ENCODE measurements around the gene CCR5AS. TPM values are rescaled to one million over a fixed set of nuclear protein-coding genes. Genes with fewer than 3 reads are reported as not detected.
"Not testable (repeated sequence)": the region's sequence is repeated elsewhere in the genome, so short reads cannot be mapped to it uniquely, and the experiment has no call there.

Gene CCR5AS

DNA sequence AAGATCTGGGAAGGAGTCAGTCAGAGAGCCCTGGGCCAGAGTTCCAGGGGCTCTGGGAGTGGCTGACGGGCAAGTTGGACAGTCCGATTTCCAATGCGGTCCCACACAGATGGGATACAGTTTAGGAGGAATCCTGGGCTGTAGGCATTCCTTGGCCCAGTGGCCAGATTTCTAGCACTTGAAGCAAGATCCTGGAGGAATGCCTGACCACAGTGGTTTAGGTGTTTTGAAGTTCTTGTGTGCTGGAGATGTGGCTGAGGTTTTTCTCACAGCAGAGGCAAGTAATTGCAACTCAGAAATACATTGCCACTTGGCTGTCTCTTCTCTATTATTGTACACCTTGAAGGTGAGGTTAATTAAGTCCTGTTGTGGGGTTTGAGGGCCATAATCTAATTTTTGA lies 76.2 kb downstream of the CCR5AS start:
- not testable (repeated sequence) for H3K9ac ChIP-seq (ENCODE audit: low read depth in 1 of 3, low read length in 3 of 3); H3K36me3 ChIP-seq (ENCODE audit: control insufficient read depth in 3 of 3, insufficient read depth in 3 of 3, low read length in 3 of 3)

DNA sequence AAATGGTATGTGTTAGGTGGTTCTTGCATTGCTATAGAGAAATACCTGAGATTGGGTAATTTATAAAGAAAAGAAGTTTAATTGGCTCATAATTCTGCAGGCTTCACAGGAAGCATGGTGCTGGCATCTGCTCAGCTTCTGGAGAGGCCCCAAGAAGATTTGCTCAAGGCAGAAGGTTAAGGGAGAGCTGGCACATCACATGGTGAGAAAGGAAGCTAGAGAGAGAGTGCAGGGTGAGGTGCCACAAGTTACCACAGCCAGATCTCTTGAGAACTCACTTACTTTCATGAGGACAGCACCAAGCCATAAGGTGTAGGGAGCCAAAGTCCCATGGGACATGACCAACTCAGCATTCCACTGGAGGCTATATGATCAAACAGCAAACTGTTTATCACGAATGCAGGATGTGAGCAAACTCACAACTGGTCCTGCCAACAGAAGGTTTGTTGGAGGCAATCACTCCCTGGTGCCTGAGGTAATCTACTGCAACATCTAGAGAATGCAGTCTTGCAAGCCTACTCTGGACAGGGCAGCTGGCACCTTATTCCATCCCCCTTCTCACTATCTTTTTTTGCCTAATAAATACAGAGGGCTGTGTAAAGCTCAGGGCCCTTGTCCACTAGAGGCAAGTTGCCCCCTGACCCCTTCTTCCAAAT lies 81.1 kb downstream of the CCR5AS start:
- H3K4me3 ChIP-seq (ENCODE audit: low read length in 3 of 3): no peak overlapping the region

More for the DNA sequence above, 76.2 kb downstream of the CCR5AS start:
- H3K4me3 ChIP-seq (ENCODE audit: low read length in 3 of 3); H3K27ac ChIP-seq (ENCODE audit: low read depth, low read length); H3K9me3 ChIP-seq (ENCODE audit: control insufficient read depth in 3 of 3, low read length in 3 of 3); H3K4me1 ChIP-seq (ENCODE audit: control insufficient read depth in 3 of 3, insufficient read depth in 3 of 3, low read length in 3 of 3); H3K27me3 ChIP-seq (ENCODE audit: control insufficient read depth in 3 of 3, insufficient read depth in 3 of 3, low read length in 3 of 3): not testable (repeated sequence)

DNA sequence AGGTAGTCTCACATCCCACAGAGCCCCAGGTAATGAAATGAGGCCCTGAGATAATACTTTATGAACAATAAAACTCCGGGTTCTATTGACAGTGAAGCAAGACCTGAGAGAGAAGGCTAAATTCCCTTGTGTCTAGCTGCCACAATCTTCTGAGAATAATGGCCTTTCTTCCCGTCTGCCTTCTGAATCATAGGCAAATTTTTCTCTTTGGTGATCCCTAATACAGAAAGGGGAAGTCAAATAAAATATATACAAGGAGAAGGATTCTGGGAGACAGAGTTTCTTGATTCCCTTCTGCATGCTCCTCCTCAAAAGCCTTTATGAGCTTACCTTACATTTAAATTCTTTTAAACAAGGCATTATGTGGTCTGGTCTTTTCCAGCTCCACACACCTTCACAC lies 82.8 kb downstream of the CCR5AS start:
- H3K27ac ChIP-seq (ENCODE audit: low read depth, low read length): no peak overlapping the region
- H3K27me3 ChIP-seq (ENCODE audit: control insufficient read depth in 3 of 3, insufficient read depth in 3 of 3, low read length in 3 of 3): no peaks in the 10 kb centered on the region
- H3K9ac ChIP-seq (ENCODE audit: low read depth in 1 of 3, low read length in 3 of 3): no peak overlapping the region
- H3K36me3 ChIP-seq (ENCODE audit: control insufficient read depth in 3 of 3, insufficient read depth in 3 of 3, low read length in 3 of 3): no peaks in the 10 kb centered on the region
- H3K9me3 ChIP-seq (ENCODE audit: control insufficient read depth in 3 of 3, low read length in 3 of 3): no peaks in the 10 kb centered on the region
- no peak overlapping the region for H3K4me3 ChIP-seq (ENCODE audit: low read length in 3 of 3)
- H3K4me1 ChIP-seq (ENCODE audit: control insufficient read depth in 3 of 3, insufficient read depth in 3 of 3, low read length in 3 of 3): no peaks in the 10 kb centered on the region

More for the DNA sequence above, 81.1 kb downstream of the CCR5AS start:
- no peaks in the 10 kb centered on the region for H3K4me1 ChIP-seq (ENCODE audit: control insufficient read depth in 3 of 3, insufficient read depth in 3 of 3, low read length in 3 of 3)
- H3K27ac ChIP-seq (ENCODE audit: low read depth, low read length): no peak overlapping the region
- no peak overlapping the region for H3K9ac ChIP-seq (ENCODE audit: low read depth in 1 of 3, low read length in 3 of 3)
- no peaks in the 10 kb centered on the region for H3K36me3 ChIP-seq (ENCODE audit: control insufficient read depth in 3 of 3, insufficient read depth in 3 of 3, low read length in 3 of 3)
- no peaks in the 10 kb centered on the region for H3K9me3 ChIP-seq (ENCODE audit: control insufficient read depth in 3 of 3, low read length in 3 of 3)
- H3K27me3 ChIP-seq (ENCODE audit: control insufficient read depth in 3 of 3, insufficient read depth in 3 of 3, low read length in 3 of 3): no peaks in the 10 kb centered on the region

DNA sequence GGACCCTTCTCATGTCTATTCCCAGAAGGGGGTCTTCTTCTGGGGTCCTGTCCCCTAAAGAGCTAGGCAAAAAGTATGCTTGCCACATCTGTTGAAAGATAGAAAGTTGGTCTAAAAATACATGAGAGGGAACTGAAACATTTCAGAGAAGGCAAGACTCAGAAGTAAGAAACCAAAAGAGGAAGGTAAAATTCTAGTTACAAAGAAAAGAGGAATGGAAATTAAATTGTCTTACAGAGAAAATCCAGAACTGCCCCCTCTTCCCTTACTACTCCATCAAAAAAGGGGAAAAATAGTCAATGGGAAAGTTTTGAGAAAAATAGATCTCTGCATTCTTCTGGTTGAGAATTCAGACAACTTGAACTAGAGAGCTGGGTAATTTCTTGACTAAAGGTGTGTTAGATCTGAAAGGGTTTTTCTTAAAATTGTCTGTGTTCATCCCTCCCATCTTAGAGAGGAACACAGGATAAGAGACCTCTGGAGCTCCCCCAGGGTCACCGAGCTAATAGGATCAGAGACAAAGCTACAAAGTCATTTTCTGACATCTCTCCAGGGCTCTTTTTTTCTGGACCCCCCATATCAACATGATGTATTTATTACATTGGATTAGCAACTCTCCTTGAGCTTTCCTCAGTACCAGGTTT lies 85.3 kb downstream of the CCR5AS start:
- no peak overlapping the region for H3K27ac ChIP-seq (ENCODE audit: low read depth, low read length)
- no peaks in the 10 kb centered on the region for H3K27me3 ChIP-seq (ENCODE audit: control insufficient read depth in 3 of 3, insufficient read depth in 3 of 3, low read length in 3 of 3)
- H3K4me3 ChIP-seq (ENCODE audit: low read length in 3 of 3): no peak overlapping the region

DNA sequence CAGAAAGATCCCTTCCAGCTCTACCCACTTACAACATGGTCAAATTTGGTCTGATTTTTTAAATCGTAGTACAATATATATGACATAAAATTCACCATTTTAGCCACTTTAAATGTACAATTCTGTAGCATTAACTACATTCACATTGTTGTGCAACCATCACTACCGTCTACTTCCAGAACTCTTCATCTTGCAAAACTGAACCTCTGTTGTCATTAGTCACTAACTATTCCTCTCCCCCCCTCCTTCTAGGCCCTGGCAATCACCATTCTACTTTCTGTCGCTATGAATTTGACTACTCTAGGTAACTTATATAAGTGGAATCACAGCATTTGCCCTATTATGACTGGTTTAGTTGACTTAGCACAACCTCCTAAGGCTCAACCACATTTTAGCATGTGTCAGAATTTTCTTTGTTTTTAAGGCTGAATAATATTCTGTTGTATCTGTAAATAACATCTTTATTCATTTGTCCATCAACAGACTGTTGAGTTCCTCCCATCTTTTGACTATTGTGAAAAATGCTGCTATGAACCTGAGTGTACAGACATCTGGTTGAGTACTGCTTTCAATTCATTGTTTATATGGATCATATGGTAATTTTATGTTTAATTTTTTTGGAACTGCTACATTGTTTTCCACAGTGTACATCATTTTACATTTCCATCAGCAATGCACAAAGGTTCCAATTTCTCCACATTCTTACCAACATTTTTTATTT lies 88.5 kb downstream of the CCR5AS start:
- Histone ChIP-seq H3K36me3 (ENCODE audit: control insufficient read depth in 3 of 3, insufficient read depth in 3 of 3, low read length in 3 of 3) (no peaks in the 10 kb centered on the region), H3K4me3 (ENCODE audit: low read length in 3 of 3) (no peak overlapping the region), H3K27me3 (ENCODE audit: control insufficient read depth in 3 of 3, insufficient read depth in 3 of 3, low read length in 3 of 3) (no peaks in the 10 kb centered on the region), H3K9me3 (ENCODE audit: control insufficient read depth in 3 of 3, low read length in 3 of 3) (no peaks in the 10 kb centered on the region), H3K9ac (ENCODE audit: low read depth in 1 of 3, low read length in 3 of 3) (no peak overlapping the region), H3K27ac (ENCODE audit: low read depth, low read length) (no peak overlapping the region), H3K4me1 (ENCODE audit: control insufficient read depth in 3 of 3, insufficient read depth in 3 of 3, low read length in 3 of 3) (no peaks in the 10 kb centered on the region)

More for the DNA sequence above, 85.3 kb downstream of the CCR5AS start:
- Histone ChIP-seq H3K4me1 (ENCODE audit: control insufficient read depth in 3 of 3, insufficient read depth in 3 of 3, low read length in 3 of 3) (no peaks in the 10 kb centered on the region), H3K36me3 (ENCODE audit: control insufficient read depth in 3 of 3, insufficient read depth in 3 of 3, low read length in 3 of 3) (no peaks in the 10 kb centered on the region), H3K9ac (ENCODE audit: low read depth in 1 of 3, low read length in 3 of 3) (no peak overlapping the region), H3K9me3 (ENCODE audit: control insufficient read depth in 3 of 3, low read length in 3 of 3) (no peaks in the 10 kb centered on the region)

DNA sequence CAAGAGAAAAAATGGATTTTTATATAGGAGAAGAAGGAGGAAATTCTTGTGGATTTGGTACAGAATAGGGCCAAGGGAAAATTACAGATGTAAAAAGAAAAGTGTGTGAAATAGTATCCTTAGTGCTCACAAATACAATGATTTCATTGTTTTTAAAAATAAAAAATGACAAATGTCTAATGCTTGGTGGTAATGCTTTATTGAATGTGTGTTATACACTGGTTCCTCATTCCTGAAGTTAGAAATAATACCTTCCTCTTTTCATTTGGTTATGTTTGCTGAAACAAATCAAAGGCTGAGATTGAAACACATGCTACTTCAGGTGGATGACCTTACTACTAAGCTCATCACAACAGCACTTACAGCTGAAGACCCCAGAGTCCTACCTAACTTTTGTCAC lies 90.7 kb downstream of the CCR5AS start:
- Histone ChIP-seq H3K36me3 (ENCODE audit: control insufficient read depth in 3 of 3, insufficient read depth in 3 of 3, low read length in 3 of 3) (no peaks in the 10 kb centered on the region), H3K4me3 (ENCODE audit: low read length in 3 of 3) (no peak overlapping the region), H3K27me3 (ENCODE audit: control insufficient read depth in 3 of 3, insufficient read depth in 3 of 3, low read length in 3 of 3) (no peaks in the 10 kb centered on the region), H3K4me1 (ENCODE audit: control insufficient read depth in 3 of 3, insufficient read depth in 3 of 3, low read length in 3 of 3) (no peaks in the 10 kb centered on the region), H3K27ac (ENCODE audit: low read depth, low read length) (no peak overlapping the region), H3K9me3 (ENCODE audit: control insufficient read depth in 3 of 3, low read length in 3 of 3) (no peaks in the 10 kb centered on the region), H3K9ac (ENCODE audit: low read depth in 1 of 3, low read length in 3 of 3) (no peak overlapping the region)

DNA sequence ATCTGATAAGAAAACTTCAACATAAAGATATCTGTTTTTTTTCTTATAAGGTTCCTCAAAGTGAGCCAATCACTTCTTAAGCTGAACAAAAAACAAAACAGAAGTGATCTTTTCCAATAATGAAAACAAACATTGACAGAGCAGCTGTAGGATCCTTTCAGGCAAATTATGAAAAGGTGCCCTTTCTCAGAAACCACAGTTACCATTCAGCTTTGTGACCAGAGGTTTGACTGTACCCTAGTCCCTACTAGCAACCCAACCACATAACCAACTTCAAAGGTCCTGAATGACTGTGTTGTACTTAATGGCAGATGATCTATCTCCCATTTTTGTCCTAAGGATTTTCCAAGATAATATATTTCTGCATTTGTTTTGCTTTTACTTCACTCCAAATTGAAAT lies 92.3 kb downstream of the CCR5AS start:
- Histone ChIP-seq H3K27me3 (ENCODE audit: control insufficient read depth in 3 of 3, insufficient read depth in 3 of 3, low read length in 3 of 3) (no peaks in the 10 kb centered on the region), H3K4me1 (ENCODE audit: control insufficient read depth in 3 of 3, insufficient read depth in 3 of 3, low read length in 3 of 3) (no peaks in the 10 kb centered on the region), H3K9me3 (ENCODE audit: control insufficient read depth in 3 of 3, low read length in 3 of 3) (no peaks in the 10 kb centered on the region), H3K4me3 (ENCODE audit: low read length in 3 of 3) (no peak overlapping the region), H3K36me3 (ENCODE audit: control insufficient read depth in 3 of 3, insufficient read depth in 3 of 3, low read length in 3 of 3) (no peaks in the 10 kb centered on the region), H3K9ac (ENCODE audit: low read depth in 1 of 3, low read length in 3 of 3) (no peak overlapping the region), H3K27ac (ENCODE audit: low read depth, low read length) (no peak overlapping the region)

Other genes with a start within 250 kb of the CCR5AS start
- 3.7 TPM for gene CCR1, start 198.8 kb downstream of the CCR5AS start, total RNA-seq
- gene CCR3, start 164.6 kb downstream of the CCR5AS start, total RNA-seq: not detected
- gene CCR2, start 53.0 kb downstream of the CCR5AS start, total RNA-seq: 3.7 TPM
- 0.52 TPM for gene CCR5, start 36.1 kb downstream of the CCR5AS start, total RNA-seq
- gene CCRL2, start 193 bp upstream of the CCR5AS start, total RNA-seq: 1.6 TPM
- 3.1 TPM for gene LTF, start 57.8 kb upstream of the CCR5AS start, total RNA-seq
- gene RTP3, start 90.9 kb upstream of the CCR5AS start, total RNA-seq: under 0.01 TPM
- 3.7 TPM for gene LRRC2, start 159.2 kb upstream of the CCR5AS start, total RNA-seq
- gene FAM240A, start 205.5 kb upstream of the CCR5AS start, total RNA-seq: not detected

Measured in skeletal muscle tissue (tissue), 4 donors.